Prostate gland (tissue), 2 donors: Measurements from ENCODE around the gene VWF. TPM values are rescaled to one million over a fixed set of nuclear protein-coding genes. Genes with fewer than 3 reads are reported as not detected.

ENCODE experiments used
- DNase-seq: peaks from one replicate; pipeline ENCODE4 v3.0.0-alpha.2; 2019; ENCODE audit warnings: low spot score
- H3K27ac ChIP-seq, 2 donors: fragments of 200-600 bp; sonication (generic); 2 replicates each; pipeline ENCODE4 v1.5.1; 2017 to 2019
- H3K27me3 ChIP-seq: fragments of 200-600 bp; sonication (generic); replicated peaks from 2 replicates; pipeline ENCODE4 v1.5.1; 2019; ENCODE audit not compliant: insufficient read depth
- H3K36me3 ChIP-seq, 2 donors: fragments of 200-600 bp; sonication (generic); 1 replicate in 1 of 2; 2 replicates in 1 of 2; pipeline versions ENCODE4 v1.5.1 to v1.8.1; 2017 to 2019
- H3K4me1 ChIP-seq: fragments of 200-600 bp; sonication (generic); replicated peaks from 2 replicates; pipeline ENCODE4 v1.5.1; 2019
- H3K4me3 ChIP-seq, 2 donors: fragments of 200-600 bp; sonication (generic); 2 replicates each; pipeline ENCODE4 v1.5.1; 2017 to 2019
- H3K9me3 ChIP-seq: fragments of 200-600 bp; sonication (generic); 2 replicates; pipeline ENCODE4 v1.5.1; 2017
- POLR2A ChIP-seq: fragments of 450-650 bp; IDR thresholded peaks from one replicate; pipeline ENCODE4 v1.6.1; 2016; ENCODE audit warnings: antibody characterized with exemption, mild to moderate bottlenecking
- POLR2AphosphoS5 ChIP-seq: sonication (generic); formaldehyde crosslinking; IDR thresholded peaks from one replicate; pipeline ENCODE4 v1.6.1; 2017; ENCODE audit warnings: antibody characterized with exemption
- WGBS: methylation state at CpG from one replicate; pipeline ENCODE4 v1.1.5; 2018; 5-methylcytosine and 5-hydroxymethylcytosine counted together
- intact Hi-C: fragments of 100-400 bp; cut with DNase I; formaldehyde crosslinking; loops from one replicate; pipeline ENCODE4 v1.14.2; 2022
- total RNA-seq, 2 donors: library from RNA; depleted of rRNA; stranded (reverse); fragments of >200 nt; gene quantifications; one replicate each; pipeline ENCODE4 v1.1.0, GENCODE V29; 2016
- TF ChIP-seq, protein P1 (sequence below), 4 experiments: fragments of 200-600 bp in 2 of 4; fragments of 450-650 bp in 2 of 4; sonication (generic) in 2 of 4; IDR thresholded peaks; 1 replicate in 3 of 4; 2 replicates in 1 of 4; pipeline ENCODE4 v1.5.1; 2016 to 2019; ENCODE audit warnings: antibody characterized with exemption in 4 of 4, mild to moderate bottlenecking in 2 of 4, moderate library complexity in 2 of 4

Gene VWF
- total RNA-seq, result 100 to 1,000 TPM in 1 of 2 donors, 10 to 100 TPM in 1; 55.0 to 193 TPM

DNA sequence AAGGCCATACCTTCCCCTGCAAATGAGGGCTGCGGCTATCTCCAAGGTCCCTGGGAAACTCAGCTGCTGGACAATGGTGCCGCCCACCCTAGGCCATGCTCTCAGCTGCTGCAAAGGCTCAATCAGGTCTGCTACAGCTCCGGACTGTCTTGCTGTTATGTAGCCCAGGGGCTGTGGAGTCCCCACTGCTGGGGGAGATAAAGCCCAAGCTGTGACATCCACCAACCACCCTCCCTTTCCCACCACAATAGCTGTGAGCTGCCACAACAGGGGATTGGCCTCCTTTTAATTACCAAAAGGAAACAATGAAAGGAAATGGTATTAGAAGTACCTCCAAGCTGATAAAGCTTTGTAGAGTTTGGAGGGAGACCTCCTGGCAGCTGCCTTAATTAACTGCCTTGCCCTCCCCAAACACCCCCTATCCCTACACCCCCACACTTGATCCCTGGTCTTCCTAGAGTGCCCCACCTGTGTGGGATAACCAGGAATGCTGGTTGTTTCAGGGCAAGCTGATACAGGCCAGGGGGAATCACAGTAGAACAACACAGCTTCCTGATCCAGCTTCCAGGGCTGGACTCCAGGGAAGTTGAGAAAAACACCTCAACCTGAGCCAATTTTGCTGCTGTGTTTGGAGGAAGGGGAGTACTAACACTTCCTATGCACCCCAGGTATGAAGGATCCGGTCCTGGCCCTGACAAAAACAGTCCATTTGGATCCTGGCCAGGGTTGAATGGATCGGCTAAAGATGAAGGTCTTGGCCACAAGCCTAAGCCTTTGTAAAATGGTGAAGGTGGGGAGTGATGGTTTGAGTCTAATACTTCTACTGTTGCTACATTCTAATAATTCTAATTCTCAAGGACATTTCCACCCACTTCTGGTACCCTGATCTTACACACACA is at the start of gene VWF:
Gene VWF, minus strand, starts transcription at position 260 of the 899 bp plus-strand sequence. CDS start 1,474 bp downstream, outside the sequence.
- H3K4me1 ChIP-seq, result no peaks in the 10 kb centered on the region

DNA sequence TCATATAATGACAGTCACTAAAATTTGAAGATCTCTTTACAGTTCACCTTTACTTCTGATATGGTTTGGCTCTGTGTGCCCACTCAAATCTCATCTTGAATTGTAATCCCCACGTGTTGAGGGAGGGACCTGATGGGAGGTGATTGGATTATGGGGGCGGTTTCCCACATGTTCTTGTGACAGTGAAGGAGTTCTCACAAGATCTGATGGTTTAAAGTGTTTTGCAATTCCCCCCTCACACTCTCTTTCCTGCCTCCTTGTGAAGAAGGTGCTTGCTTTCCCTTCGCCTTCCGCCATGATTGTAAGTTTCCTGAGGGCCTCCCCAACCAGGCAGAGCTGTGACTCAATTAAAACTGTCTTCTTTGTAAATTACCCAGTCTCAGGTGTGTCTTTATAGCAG is 48.4 kb upstream of the VWF start:
- TF ChIP-seq, protein P1, sequence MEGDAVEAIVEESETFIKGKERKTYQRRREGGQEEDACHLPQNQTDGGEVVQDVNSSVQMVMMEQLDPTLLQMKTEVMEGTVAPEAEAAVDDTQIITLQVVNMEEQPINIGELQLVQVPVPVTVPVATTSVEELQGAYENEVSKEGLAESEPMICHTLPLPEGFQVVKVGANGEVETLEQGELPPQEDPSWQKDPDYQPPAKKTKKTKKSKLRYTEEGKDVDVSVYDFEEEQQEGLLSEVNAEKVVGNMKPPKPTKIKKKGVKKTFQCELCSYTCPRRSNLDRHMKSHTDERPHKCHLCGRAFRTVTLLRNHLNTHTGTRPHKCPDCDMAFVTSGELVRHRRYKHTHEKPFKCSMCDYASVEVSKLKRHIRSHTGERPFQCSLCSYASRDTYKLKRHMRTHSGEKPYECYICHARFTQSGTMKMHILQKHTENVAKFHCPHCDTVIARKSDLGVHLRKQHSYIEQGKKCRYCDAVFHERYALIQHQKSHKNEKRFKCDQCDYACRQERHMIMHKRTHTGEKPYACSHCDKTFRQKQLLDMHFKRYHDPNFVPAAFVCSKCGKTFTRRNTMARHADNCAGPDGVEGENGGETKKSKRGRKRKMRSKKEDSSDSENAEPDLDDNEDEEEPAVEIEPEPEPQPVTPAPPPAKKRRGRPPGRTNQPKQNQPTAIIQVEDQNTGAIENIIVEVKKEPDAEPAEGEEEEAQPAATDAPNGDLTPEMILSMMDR (IDR thresholded peaks at IDR 0.05), result no peak
- TF ChIP-seq POLR2AphosphoS5, result no peak
- TF ChIP-seq POLR2A, result no peak
- no peak overlapping the region for H3K27ac ChIP-seq
- no peak for DNase-seq
- H3K4me1 ChIP-seq, result no peaks in the 10 kb centered on the region
- no peaks in the 10 kb centered on the region for H3K27me3 ChIP-seq
- intact Hi-C loops, result no loop called here
- no peak overlapping the region for H3K4me3 ChIP-seq
- H3K9me3 ChIP-seq, result no peaks in the 10 kb centered on the region
- 95% methylated on average over 4 of the region's 4 CpGs for WGBS
- no peaks in the 10 kb centered on the region for H3K36me3 ChIP-seq

More for the DNA sequence above, at the start of gene VWF:
- Histone ChIP-seq H3K27me3 (no peaks in the 10 kb centered on the region), H3K36me3 (no peaks in the 10 kb centered on the region), H3K9me3 (no peaks in the 10 kb centered on the region), H3K4me3 (peak within 1 kb of the TSS in 1 of 2 donors; percentile 8), H3K27ac (peak within 1 kb of the TSS in 1 of 2 donors; percentile 18)
- no peak for DNase-seq
- WGBS, result 60% methylated on average over 5 of the region's 5 CpGs
- intact Hi-C loops, result no loop called here
- TF ChIP-seq POLR2A (no peak), POLR2AphosphoS5 (no peak)
- TF ChIP-seq, protein P1 (IDR thresholded peaks at IDR 0.05), result no peak

GRCh38 chr12:6172086-6172485 is 47.6 kb upstream of the VWF start:
- Histone ChIP-seq H3K4me1 (no peaks in the 10 kb centered on the region), H3K36me3 (no peaks in the 10 kb centered on the region), H3K4me3 (no peak overlapping the region), H3K27me3 (no peaks in the 10 kb centered on the region), H3K27ac (no peak overlapping the region), H3K9me3 (no peaks in the 10 kb centered on the region)
- no peak for DNase-seq
- TF ChIP-seq POLR2A (no peak), POLR2AphosphoS5 (no peak)
- TF ChIP-seq, protein P1 (IDR thresholded peaks at IDR 0.05), result no peak
- whole genome bisulfite sequencing, result 96% methylated on average over 15 of the region's 15 CpGs
- intact Hi-C loops, result no loop called here

DNA sequence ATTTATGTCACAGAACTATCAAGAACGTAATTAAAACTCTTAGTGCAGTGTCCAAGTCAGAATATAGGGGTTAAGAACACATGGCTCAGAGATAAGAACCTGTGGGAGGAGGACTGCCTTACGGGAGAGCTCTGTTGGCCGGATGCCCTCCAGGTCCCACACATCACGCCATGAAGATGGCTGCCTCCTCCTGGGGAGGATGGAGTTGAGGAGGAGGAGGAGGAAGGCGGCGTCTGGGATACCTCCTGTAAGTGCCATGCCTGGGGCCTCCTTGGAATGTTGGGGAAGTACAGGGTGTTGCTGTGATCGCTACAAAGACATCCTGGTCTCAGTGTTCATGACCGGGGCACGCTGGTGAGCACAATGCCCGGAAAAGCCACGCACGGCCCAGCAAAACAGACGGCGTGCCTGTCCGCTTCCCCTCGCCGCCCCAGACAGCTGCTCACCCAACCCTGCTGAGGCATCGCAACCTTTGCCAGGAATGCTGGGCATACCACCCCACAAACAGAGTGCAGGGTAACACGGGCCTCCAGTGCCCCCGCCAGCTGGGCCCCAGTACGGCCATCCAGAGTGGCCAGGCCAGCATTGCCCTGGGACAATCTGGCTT is 47.0 kb upstream of the VWF start:
- intact Hi-C loops, result no loop called here
- TF ChIP-seq POLR2A, result no peak
- no peak for TF ChIP-seq POLR2AphosphoS5
- TF ChIP-seq, protein P1 (IDR thresholded peaks at IDR 0.05), result no peak
- Histone ChIP-seq H3K36me3 (no peaks in the 10 kb centered on the region), H3K9me3 (no peaks in the 10 kb centered on the region), H3K27ac (no peak overlapping the region), H3K27me3 (no peaks in the 10 kb centered on the region), H3K4me1 (no peaks in the 10 kb centered on the region), H3K4me3 (no peak overlapping the region)
- WGBS, result 88% methylated on average over 21 of the region's 21 CpGs
- DNase-seq, result no peak
